ENCODE data around the gene INTS13.

Gene INTS13

DNA sequence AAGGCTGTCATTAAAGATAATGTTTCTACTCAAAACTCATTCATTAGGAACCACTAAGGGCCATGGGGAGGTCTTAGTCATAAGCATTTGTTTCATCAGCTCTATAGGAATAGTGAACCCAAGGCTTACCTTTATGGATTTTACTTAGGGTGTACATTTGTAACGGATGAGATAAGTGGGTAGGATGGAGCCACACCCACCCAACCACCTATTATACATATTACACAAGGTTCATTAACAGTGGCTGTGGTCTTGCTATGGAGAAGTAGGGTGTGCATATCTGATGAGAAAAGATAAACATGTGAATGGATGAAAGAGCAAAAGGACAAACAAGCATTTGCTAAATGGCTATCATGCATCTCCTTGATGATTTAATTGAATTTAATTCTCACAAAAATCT is 65.2 kb downstream of the INTS13 start:
- H3K4me3 ChIP-seq (ENCODE audit: low read length): no peak overlapping the region
- no peak overlapping the region for H3K27ac ChIP-seq (ENCODE audit: low read length)
- peaks cover 31% of the 10 kb centered on the region for H3K4me1 ChIP-seq (ENCODE audit: low read length)
- no peaks in the 10 kb centered on the region for H4K20me1 ChIP-seq (ENCODE audit: insufficient read depth, low read length)
- H3K9me3 ChIP-seq (ENCODE audit: insufficient read depth, low read length): no peaks in the 10 kb centered on the region
- H2AFZ ChIP-seq (ENCODE audit: low read depth, low read length): no peak overlapping the region
- peaks cover 8% of the 10 kb centered on the region; the same call in 1 of the 2 replicates for H3K27me3 ChIP-seq (ENCODE audit: low read depth, low read length)
- no peaks in the 10 kb centered on the region for H3K36me3 ChIP-seq (replicated peaks; ENCODE audit: low read depth, low read length)
- H3K79me2 ChIP-seq (ENCODE audit: low read length): no peaks in the 10 kb centered on the region
- H3K9ac ChIP-seq (ENCODE audit: low read length): no peak overlapping the region
- TF ChIP-seq, protein P1, sequence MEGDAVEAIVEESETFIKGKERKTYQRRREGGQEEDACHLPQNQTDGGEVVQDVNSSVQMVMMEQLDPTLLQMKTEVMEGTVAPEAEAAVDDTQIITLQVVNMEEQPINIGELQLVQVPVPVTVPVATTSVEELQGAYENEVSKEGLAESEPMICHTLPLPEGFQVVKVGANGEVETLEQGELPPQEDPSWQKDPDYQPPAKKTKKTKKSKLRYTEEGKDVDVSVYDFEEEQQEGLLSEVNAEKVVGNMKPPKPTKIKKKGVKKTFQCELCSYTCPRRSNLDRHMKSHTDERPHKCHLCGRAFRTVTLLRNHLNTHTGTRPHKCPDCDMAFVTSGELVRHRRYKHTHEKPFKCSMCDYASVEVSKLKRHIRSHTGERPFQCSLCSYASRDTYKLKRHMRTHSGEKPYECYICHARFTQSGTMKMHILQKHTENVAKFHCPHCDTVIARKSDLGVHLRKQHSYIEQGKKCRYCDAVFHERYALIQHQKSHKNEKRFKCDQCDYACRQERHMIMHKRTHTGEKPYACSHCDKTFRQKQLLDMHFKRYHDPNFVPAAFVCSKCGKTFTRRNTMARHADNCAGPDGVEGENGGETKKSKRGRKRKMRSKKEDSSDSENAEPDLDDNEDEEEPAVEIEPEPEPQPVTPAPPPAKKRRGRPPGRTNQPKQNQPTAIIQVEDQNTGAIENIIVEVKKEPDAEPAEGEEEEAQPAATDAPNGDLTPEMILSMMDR (IDR thresholded peaks at IDR 0.05; ENCODE audit: low read depth, low read length): no peak
- TF ChIP-seq EZH2phosphoT487 (IDR thresholded peaks at IDR 0.05; ENCODE audit: low read depth): no peak
- H3K4me2 ChIP-seq (ENCODE audit: low read length): peak overlapping the region; percentile 43

DNA sequence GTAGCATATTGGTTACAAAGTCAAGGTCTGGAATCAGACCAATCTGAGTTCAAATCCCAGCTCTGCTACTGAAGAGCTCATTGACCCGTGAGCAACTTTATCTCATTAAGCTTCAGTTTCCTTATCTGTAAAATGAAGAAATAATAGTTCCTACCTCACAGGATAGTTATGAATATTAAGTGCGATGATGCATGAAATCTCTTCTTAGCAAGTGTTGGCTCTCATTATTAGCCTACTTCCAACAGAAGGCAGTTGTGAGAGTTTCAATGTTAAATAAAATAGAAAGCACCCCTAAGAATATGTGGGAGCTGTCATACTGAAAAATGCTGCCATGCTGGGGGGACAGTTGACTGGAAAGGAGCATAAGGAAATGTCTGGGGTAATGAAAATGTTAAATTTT is 65.8 kb downstream of the INTS13 start:
- Histone ChIP-seq H3K9ac (ENCODE audit: low read length) (no peak overlapping the region), H3K4me1 (ENCODE audit: low read length) (peaks cover 37% of the 10 kb centered on the region), H3K36me3 (replicated peaks; ENCODE audit: low read depth, low read length) (no peaks in the 10 kb centered on the region), H3K79me2 (ENCODE audit: low read length) (no peaks in the 10 kb centered on the region), H3K27me3 (ENCODE audit: low read depth, low read length) (peaks cover 8% of the 10 kb centered on the region; the same call in 1 of the 2 replicates), H3K27ac (ENCODE audit: low read length) (no peak overlapping the region), H4K20me1 (ENCODE audit: insufficient read depth, low read length) (no peaks in the 10 kb centered on the region), H2AFZ (ENCODE audit: low read depth, low read length) (no peak overlapping the region), H3K4me2 (ENCODE audit: low read length) (peak overlapping the region; percentile 43), H3K9me3 (ENCODE audit: insufficient read depth, low read length) (no peaks in the 10 kb centered on the region), H3K4me3 (ENCODE audit: low read length) (peak overlapping the region; percentile 9; the same call in 1 of the 2 replicates)
- TF ChIP-seq EZH2phosphoT487 (IDR thresholded peaks at IDR 0.05; ENCODE audit: low read depth): no peak
- TF ChIP-seq, protein P1 (IDR thresholded peaks at IDR 0.05; ENCODE audit: low read depth, low read length): no peak

DNA sequence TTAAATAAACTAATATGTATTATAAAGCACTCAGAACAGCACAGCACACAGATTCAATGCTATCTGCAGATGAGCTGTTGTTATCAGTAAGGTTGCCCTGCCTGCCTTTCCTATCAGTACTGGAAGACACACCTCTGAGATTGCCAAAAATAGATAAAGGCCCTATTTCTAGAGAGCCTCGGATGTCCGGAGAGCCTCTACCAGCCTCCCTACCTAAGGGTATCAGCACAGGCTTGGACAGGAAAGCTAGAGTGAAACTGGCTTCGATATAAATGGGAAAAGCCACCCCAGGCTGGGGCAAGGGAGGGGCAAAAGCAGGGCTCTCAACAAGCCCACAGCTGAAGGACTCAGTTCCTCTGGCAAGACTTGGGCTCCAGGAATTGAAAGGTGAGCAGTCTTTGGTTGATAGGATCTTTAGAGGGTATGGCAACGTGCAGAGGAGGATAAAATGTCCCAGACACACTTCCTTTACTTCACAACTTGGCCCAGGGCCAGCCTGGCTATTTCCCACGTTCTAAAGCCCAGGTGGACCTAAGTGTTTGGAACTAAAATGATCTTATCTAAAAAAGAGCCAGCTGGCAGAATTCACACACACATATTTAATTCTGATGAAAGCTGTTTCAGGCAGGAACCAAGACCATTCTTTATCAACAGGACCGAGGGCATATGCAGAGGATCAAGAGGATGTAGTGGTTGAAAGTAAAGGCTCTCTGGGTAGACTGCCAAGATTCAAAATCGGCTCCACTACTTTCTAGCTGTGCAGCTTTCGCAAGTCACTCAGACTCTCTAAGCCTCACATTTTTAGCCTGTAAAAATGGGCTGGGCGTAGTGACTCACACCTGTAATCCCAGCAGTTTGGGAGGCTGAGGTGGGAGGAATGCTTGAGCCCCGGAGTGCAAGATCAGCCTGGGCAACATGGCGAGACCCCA is 67.0 kb downstream of the INTS13 start:
- Histone ChIP-seq H4K20me1 (ENCODE audit: insufficient read depth, low read length) (no peaks in the 10 kb centered on the region), H3K9ac (ENCODE audit: low read length) (no peak overlapping the region), H3K4me2 (ENCODE audit: low read length) (peak overlapping the region; percentile 12; the same call in 1 of the 2 replicates), H3K27me3 (ENCODE audit: low read depth, low read length) (peaks cover 8% of the 10 kb centered on the region; the same call in 1 of the 2 replicates), H2AFZ (ENCODE audit: low read depth, low read length) (no peak overlapping the region), H3K79me2 (ENCODE audit: low read length) (no peaks in the 10 kb centered on the region), H3K27ac (ENCODE audit: low read length) (no peak overlapping the region), H3K9me3 (ENCODE audit: insufficient read depth, low read length) (no peaks in the 10 kb centered on the region), H3K36me3 (replicated peaks; ENCODE audit: low read depth, low read length) (no peaks in the 10 kb centered on the region), H3K4me1 (ENCODE audit: low read length) (peaks cover 39% of the 10 kb centered on the region), H3K4me3 (ENCODE audit: low read length) (no peak overlapping the region)
- no peak for TF ChIP-seq EZH2phosphoT487 (IDR thresholded peaks at IDR 0.05; ENCODE audit: low read depth)
- TF ChIP-seq, protein P1 (IDR thresholded peaks at IDR 0.05; ENCODE audit: low read depth, low read length): no peak

DNA sequence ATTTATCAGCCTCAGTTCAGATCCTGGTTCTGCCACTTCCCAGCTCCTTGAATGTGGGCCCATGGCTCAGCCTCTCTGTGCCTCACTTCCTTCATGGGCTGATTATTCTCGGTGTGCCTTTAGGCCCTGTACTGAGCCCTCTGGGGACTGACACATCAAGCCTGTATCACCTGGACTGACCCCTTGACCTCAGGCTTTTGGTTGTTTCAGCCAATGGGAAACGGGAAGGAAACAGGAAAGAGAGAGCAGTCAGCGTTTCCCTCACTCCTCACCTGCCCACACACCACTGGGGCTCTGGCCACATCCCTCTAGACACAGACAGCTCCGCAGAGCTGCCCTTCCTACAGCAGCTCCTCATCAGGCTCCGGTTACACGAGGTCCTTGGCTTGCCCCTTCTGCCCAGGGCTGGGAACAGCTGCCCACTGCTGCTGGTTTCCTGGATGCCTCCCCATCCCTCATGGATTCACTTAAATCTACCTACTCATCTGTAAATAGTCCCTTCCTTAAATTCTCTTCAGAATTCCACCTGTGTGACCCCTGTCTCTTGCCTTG is 67.8 kb downstream of the INTS13 start:
- H4K20me1 ChIP-seq (ENCODE audit: insufficient read depth, low read length): no peaks in the 10 kb centered on the region
- H3K36me3 ChIP-seq (replicated peaks; ENCODE audit: low read depth, low read length): no peaks in the 10 kb centered on the region
- H3K79me2 ChIP-seq (ENCODE audit: low read length): no peaks in the 10 kb centered on the region
- peaks cover 8% of the 10 kb centered on the region; the same call in 1 of the 2 replicates for H3K27me3 ChIP-seq (ENCODE audit: low read depth, low read length)
- no peak overlapping the region for H3K4me2 ChIP-seq (ENCODE audit: low read length)
- H3K4me3 ChIP-seq (ENCODE audit: low read length): no peak overlapping the region
- no peak overlapping the region for H3K9ac ChIP-seq (ENCODE audit: low read length)
- H2AFZ ChIP-seq (ENCODE audit: low read depth, low read length): no peak overlapping the region
- no peaks in the 10 kb centered on the region for H3K9me3 ChIP-seq (ENCODE audit: insufficient read depth, low read length)
- peaks cover 39% of the 10 kb centered on the region for H3K4me1 ChIP-seq (ENCODE audit: low read length)
- H3K27ac ChIP-seq (ENCODE audit: low read length): no peak overlapping the region
- TF ChIP-seq, protein P1 (IDR thresholded peaks at IDR 0.05; ENCODE audit: low read depth, low read length): no peak
- TF ChIP-seq EZH2phosphoT487 (IDR thresholded peaks at IDR 0.05; ENCODE audit: low read depth): no peak

Measured in OCI-LY3 (cell line).